HepG2 (cell line): Measurements from ENCODE around the gene NRGN. TPM values are rescaled to one million over a fixed set of nuclear protein-coding genes. Genes with fewer than 3 reads are reported as not detected.
A peak's percentile ranks its signal among the peaks of the same experiment; 100 is the strongest.

Source experiments
- HNRNPLL ChIP-seq: fragments of 200-400 bp; formaldehyde crosslinking; IDR thresholded peaks from 2 replicates; pipeline ENCODE4 v1.6.1; 2017; ENCODE audit warnings: mild to moderate bottlenecking, low read depth, low read length; ENCODE audit not compliant: poor library complexity, severe bottlenecking
- JARID2 ChIP-seq: sonication (generic); formaldehyde crosslinking; IDR thresholded peaks from 2 replicates; pipeline ENCODE4 v1.8.1; 2023; ENCODE audit warnings: missing genetic modification reagents, inconsistent platforms; ENCODE audit not compliant: insufficient replicate concordance
- KLF11 ChIP-seq: IDR thresholded peaks from 2 replicates; pipeline ENCODE4 v1.6.1; 2016; ENCODE audit warnings: missing compliant biosample characterization
- SMC3 ChIP-seq: IDR thresholded peaks from 2 replicates; pipeline ENCODE4 v1.6.1; 2011; ENCODE audit warnings: low read length, improper control_type of control experiment
- SRY ChIP-seq: sonication (generic); formaldehyde crosslinking; IDR thresholded peaks from 2 replicates; pipeline ENCODE4 v1.8.0; 2022; ENCODE audit warnings: mild to moderate bottlenecking, missing genetic modification reagents
- ZBTB38 ChIP-seq: sonication (generic); formaldehyde crosslinking; IDR thresholded peaks from 2 replicates; pipeline ENCODE4 v1.5.1; 2020; ENCODE audit warnings: mild to moderate bottlenecking, missing genetic modification reagents
- ZC3H4 ChIP-seq: sonication (generic); formaldehyde crosslinking; IDR thresholded peaks from 2 replicates; pipeline ENCODE4 v1.4.0; 2020; ENCODE audit warnings: missing genetic modification reagents, borderline replicate concordance
- ZFP82 ChIP-seq: sonication (generic); formaldehyde crosslinking; IDR thresholded peaks from 2 replicates; pipeline ENCODE4 v1.5.1; 2020; ENCODE audit warnings: mild to moderate bottlenecking, missing genetic modification reagents, borderline replicate concordance
- ZNF44 ChIP-seq: sonication (generic); formaldehyde crosslinking; IDR thresholded peaks from 2 replicates; pipeline ENCODE4 v1.5.1; 2020; ENCODE audit warnings: mild to moderate bottlenecking, missing genetic modification reagents
- ZNF484 ChIP-seq: sonication (generic); formaldehyde crosslinking; IDR thresholded peaks from 2 replicates; pipeline ENCODE4 v1.5.1; 2020; ENCODE audit warnings: mild to moderate bottlenecking, low read depth, missing genetic modification reagents, borderline replicate concordance
- ZNF546 ChIP-seq: sonication (generic); formaldehyde crosslinking; conservative IDR thresholded peaks from 2 replicates; pipeline ENCODE4 v1.8.1; 2023; ENCODE audit warnings: mild to moderate bottlenecking, missing genetic modification reagents
- ZNF777 ChIP-seq: sonication (generic); formaldehyde crosslinking; IDR thresholded peaks from 2 replicates; pipeline ENCODE4 v1.4.0; 2020; ENCODE audit warnings: missing genetic modification reagents
- polyA plus RNA-seq, 8 experiments: library from polyadenylated mRNA; depleted of rRNA in 3 of 8; stranded (reverse) in 7 of 8; unstranded in 1 of 8; fragments of >200 nt; fragmentation: Illumina TruSeq in 4 of 8; extraction: Trizol in 4 of 8; gene quantifications; 2 replicates each; pipeline versions ENCODE4 v1.2.1 to v1.2.3, GENCODE V29; 2011 to 2016; ENCODE audit warnings: low read depth in 4 of 8, missing spikeins in 1 of 8, mixed read lengths in 1 of 8; ENCODE audit not compliant: insufficient read depth in 1 of 8
- total RNA-seq, 5 experiments: library from RNA; depleted of rRNA; stranded (reverse); fragments of >200 nt; fragmentation: Illumina TruSeq; extraction: Trizol; gene quantifications; 2 replicates each; pipeline ENCODE4 v1.2.3, GENCODE V29; 2016; ENCODE audit warnings: low read depth in 1 of 5
- TF ChIP-seq, protein P1 (sequence below): IDR thresholded peaks from 2 replicates; pipeline ENCODE4 v1.6.1; 2016
- TF ChIP-seq, protein P2 (sequence below): sonication (generic); formaldehyde crosslinking; IDR thresholded peaks from 2 replicates; pipeline ENCODE4 v1.4.0; 2020; ENCODE audit warnings: missing genetic modification reagents
- TF ChIP-seq, protein P3 (sequence below): sonication (generic); formaldehyde crosslinking; IDR thresholded peaks from 2 replicates; pipeline ENCODE4 v1.5.0; 2020; ENCODE audit warnings: mild to moderate bottlenecking, missing genetic modification reagents
- TF ChIP-seq, protein P4 (sequence below): sonication (generic); formaldehyde crosslinking; IDR thresholded peaks from 2 replicates; pipeline ENCODE4 v1.4.0; 2020; ENCODE audit warnings: missing genetic modification reagents
- TF ChIP-seq, protein P5 (sequence below): sonication (generic); formaldehyde crosslinking; IDR thresholded peaks from 2 replicates; pipeline ENCODE4 v1.5.0; 2020; ENCODE audit warnings: mild to moderate bottlenecking, missing genetic modification reagents

NRGN gene
- total and polyA plus RNA-seq, 2 of the 13 experiments (the other 11 are each of a cell fraction or from before 2014, with no cell fraction given) = 0.22 TPM; not detected in 1

GRCh38 chr11:124759266-124760204, 19.8 kb downstream of the NRGN start (continued):
- no peak for TF ChIP-seq SMC3
- TF ChIP-seq, protein P1, sequence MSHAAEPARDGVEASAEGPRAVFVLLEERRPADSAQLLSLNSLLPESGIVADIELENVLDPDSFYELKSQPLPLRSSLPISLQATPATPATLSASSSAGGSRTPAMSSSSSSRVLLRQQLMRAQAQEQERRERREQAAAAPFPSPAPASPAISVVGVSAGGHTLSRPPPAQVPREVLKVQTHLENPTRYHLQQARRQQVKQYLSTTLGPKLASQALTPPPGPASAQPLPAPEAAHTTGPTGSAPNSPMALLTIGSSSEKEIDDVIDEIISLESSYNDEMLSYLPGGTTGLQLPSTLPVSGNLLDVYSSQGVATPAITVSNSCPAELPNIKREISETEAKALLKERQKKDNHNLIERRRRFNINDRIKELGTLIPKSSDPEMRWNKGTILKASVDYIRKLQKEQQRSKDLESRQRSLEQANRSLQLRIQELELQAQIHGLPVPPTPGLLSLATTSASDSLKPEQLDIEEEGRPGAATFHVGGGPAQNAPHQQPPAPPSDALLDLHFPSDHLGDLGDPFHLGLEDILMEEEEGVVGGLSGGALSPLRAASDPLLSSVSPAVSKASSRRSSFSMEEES = peak; percentile 65; the same call in 1 of the 2 replicates
- peak; percentile 86; the same call in 1 of the 2 replicates for TF ChIP-seq ZFP82 (CRISPR knock-in tag)
- TF ChIP-seq, protein P2, sequence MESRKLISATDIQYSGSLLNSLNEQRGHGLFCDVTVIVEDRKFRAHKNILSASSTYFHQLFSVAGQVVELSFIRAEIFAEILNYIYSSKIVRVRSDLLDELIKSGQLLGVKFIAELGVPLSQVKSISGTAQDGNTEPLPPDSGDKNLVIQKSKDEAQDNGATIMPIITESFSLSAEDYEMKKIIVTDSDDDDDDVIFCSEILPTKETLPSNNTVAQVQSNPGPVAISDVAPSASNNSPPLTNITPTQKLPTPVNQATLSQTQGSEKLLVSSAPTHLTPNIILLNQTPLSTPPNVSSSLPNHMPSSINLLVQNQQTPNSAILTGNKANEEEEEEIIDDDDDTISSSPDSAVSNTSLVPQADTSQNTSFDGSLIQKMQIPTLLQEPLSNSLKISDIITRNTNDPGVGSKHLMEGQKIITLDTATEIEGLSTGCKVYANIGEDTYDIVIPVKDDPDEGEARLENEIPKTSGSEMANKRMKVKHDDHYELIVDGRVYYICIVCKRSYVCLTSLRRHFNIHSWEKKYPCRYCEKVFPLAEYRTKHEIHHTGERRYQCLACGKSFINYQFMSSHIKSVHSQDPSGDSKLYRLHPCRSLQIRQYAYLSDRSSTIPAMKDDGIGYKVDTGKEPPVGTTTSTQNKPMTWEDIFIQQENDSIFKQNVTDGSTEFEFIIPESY = peak; percentile 8; the same call in 1 of the 2 replicates
- 0 out of 2 replicates have a peak, but pooled peaks have one; percentile 41 for TF ChIP-seq ZNF546 (CRISPR knock-in tag)
- peak; percentile 69; the same call in 1 of the 2 replicates for TF ChIP-seq ZNF777 (CRISPR knock-in tag)
- peak; percentile 77; the same call in 1 of the 2 replicates for TF ChIP-seq SRY (CRISPR knock-in tag)
- TF ChIP-seq, protein P3, sequence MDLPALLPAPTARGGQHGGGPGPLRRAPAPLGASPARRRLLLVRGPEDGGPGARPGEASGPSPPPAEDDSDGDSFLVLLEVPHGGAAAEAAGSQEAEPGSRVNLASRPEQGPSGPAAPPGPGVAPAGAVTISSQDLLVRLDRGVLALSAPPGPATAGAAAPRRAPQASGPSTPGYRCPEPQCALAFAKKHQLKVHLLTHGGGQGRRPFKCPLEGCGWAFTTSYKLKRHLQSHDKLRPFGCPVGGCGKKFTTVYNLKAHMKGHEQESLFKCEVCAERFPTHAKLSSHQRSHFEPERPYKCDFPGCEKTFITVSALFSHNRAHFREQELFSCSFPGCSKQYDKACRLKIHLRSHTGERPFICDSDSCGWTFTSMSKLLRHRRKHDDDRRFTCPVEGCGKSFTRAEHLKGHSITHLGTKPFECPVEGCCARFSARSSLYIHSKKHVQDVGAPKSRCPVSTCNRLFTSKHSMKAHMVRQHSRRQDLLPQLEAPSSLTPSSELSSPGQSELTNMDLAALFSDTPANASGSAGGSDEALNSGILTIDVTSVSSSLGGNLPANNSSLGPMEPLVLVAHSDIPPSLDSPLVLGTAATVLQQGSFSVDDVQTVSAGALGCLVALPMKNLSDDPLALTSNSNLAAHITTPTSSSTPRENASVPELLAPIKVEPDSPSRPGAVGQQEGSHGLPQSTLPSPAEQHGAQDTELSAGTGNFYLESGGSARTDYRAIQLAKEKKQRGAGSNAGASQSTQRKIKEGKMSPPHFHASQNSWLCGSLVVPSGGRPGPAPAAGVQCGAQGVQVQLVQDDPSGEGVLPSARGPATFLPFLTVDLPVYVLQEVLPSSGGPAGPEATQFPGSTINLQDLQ (CRISPR knock-in tag) = peak; percentile 65; the same call in 1 of the 2 replicates
- TF ChIP-seq JARID2 = peak; percentile 43
- peak; percentile 47; the same call in 1 of the 2 replicates for TF ChIP-seq ZBTB38
- TF ChIP-seq ZNF484 (CRISPR knock-in tag) = no peak
- no peak for TF ChIP-seq ZC3H4
- TF ChIP-seq, protein P4, sequence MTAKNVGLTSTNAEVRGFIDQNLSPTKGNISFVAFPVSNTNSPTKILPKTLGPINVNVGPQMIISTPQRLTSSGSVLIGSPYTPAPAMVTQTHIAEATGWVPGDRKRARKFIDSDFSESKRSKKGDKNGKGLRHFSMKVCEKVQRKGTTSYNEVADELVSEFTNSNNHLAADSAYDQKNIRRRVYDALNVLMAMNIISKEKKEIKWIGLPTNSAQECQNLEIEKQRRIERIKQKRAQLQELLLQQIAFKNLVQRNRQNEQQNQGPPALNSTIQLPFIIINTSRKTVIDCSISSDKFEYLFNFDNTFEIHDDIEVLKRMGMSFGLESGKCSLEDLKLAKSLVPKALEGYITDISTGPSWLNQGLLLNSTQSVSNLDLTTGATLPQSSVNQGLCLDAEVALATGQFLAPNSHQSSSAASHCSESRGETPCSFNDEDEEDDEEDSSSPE (CRISPR knock-in tag) = peak; percentile 55; the same call in 1 of the 2 replicates
- TF ChIP-seq ZNF44 (CRISPR knock-in tag) = no peak
- TF ChIP-seq HNRNPLL = no peak
- TF ChIP-seq, protein P5, sequence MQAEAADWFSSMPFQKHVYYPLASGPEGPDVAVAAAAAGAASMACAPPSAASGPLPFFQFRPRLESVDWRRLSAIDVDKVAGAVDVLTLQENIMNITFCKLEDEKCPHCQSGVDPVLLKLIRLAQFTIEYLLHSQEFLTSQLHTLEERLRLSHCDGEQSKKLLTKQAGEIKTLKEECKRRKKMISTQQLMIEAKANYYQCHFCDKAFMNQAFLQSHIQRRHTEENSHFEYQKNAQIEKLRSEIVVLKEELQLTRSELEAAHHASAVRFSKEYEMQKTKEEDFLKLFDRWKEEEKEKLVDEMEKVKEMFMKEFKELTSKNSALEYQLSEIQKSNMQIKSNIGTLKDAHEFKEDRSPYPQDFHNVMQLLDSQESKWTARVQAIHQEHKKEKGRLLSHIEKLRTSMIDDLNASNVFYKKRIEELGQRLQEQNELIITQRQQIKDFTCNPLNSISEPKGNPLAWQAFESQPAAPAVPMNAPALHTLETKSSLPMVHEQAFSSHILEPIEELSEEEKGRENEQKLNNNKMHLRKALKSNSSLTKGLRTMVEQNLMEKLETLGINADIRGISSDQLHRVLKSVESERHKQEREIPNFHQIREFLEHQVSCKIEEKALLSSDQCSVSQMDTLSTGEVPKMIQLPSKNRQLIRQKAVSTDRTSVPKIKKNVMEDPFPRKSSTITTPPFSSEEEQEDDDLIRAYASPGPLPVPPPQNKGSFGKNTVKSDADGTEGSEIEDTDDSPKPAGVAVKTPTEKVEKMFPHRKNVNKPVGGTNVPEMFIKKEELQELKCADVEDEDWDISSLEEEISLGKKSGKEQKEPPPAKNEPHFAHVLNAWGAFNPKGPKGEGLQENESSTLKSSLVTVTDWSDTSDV (CRISPR knock-in tag) = peak; percentile 82; the same call in 1 of the 2 replicates
- 0 out of 2 replicates have a peak, but pooled peaks have one; percentile 89 for TF ChIP-seq KLF11
